Type B pancreatic cell (in vitro differentiated cells): ENCODE measurements around the gene CAV2. TPM values are rescaled to one million over a fixed set of nuclear protein-coding genes. Genes with fewer than 3 reads are reported as not detected.

Experiments used
- DNase-seq: peaks from one replicate; pipeline ENCODE4 v3.0.0; 2021; ENCODE audit warnings: mixed read lengths; ENCODE audit not compliant: unreplicated experiment; ENCODE audit errors: extremely low spot score
- H3K27ac Mint-ChIP-seq: 2 replicates; pipeline ENCODE4 v1.8.0; 2021; ENCODE audit warnings: mild to moderate bottlenecking, mixed read lengths
- H3K27me3 Mint-ChIP-seq: 2 replicates; pipeline ENCODE4 v1.8.0; 2021; ENCODE audit warnings: mixed read lengths
- H3K36me3 Mint-ChIP-seq: 2 replicates; pipeline ENCODE4 v1.8.0; 2021; ENCODE audit warnings: mixed read lengths
- H3K4me1 Mint-ChIP-seq: one replicate; pipeline ENCODE4 v1.8.0; 2021; ENCODE audit warnings: mixed read lengths; ENCODE audit not compliant: unreplicated experiment
- H3K4me3 Mint-ChIP-seq: 2 replicates; pipeline ENCODE4 v1.8.0; 2021; ENCODE audit warnings: mild to moderate bottlenecking, mixed read lengths
- H3K9me3 Mint-ChIP-seq: 2 replicates; pipeline ENCODE4 v1.8.0; 2021; ENCODE audit warnings: mixed read lengths
- CTCF ChIP-seq: fragments of 200-600 bp; sonication (generic); conservative IDR thresholded peaks from 2 replicates; pipeline ENCODE4 v1.5.0; 2021; ENCODE audit warnings: antibody characterized with exemption, mild to moderate bottlenecking
- total RNA-seq: library from RNA; stranded (reverse); gene quantifications from 2 replicates; pipeline ENCODE4 v1.2.1, GENCODE V29; 2021; ENCODE audit warnings: low replicate concordance

CAV2 gene
- total RNA-seq, 1 donor from 2014 or later = 12.8 TPM

GRCh38 chr7:116496653-116497052 lies 2.9 kb upstream of the CAV2 start:
- DNase-seq = no peak
- H3K4me1 Mint-ChIP-seq = peaks cover 7% of the 10 kb centered on the region
- no peak for TF ChIP-seq CTCF

GRCh38 chr7:116497708-116498107 lies 1.8 kb upstream of the CAV2 start:
- Mint-ChIP-seq H3K9me3 (peaks cover 7% of the 10 kb centered on the region), H3K36me3 (no peaks in the 10 kb centered on the region), H3K27ac (no peak overlapping the region), H3K4me3 (peak overlapping the region; percentile 21), H3K27me3 (peaks cover 22% of the 10 kb centered on the region), H3K4me1 (peaks cover 7% of the 10 kb centered on the region)
- TF ChIP-seq CTCF = no peak
- no peak for DNase-seq

More at GRCh38 chr7:116496653-116497052, 2.9 kb upstream of the CAV2 start:
- no peaks in the 10 kb centered on the region for H3K36me3 Mint-ChIP-seq
- H3K9me3 Mint-ChIP-seq = peaks cover 7% of the 10 kb centered on the region
- peaks cover 22% of the 10 kb centered on the region for H3K27me3 Mint-ChIP-seq
- H3K4me3 Mint-ChIP-seq = no peak overlapping the region
- H3K27ac Mint-ChIP-seq = no peak overlapping the region

GRCh38 chr7:116500078-116500853 lies 728 bp downstream of the CAV2 start:
- TF ChIP-seq CTCF = no peak
- H3K4me1 Mint-ChIP-seq = peaks cover 7% of the 10 kb centered on the region
- no peaks in the 10 kb centered on the region for H3K36me3 Mint-ChIP-seq
- H3K4me3 Mint-ChIP-seq = peak overlapping the region; percentile 91
- H3K27me3 Mint-ChIP-seq = peaks cover 22% of the 10 kb centered on the region
- peaks cover 7% of the 10 kb centered on the region for H3K9me3 Mint-ChIP-seq
- DNase-seq = peak; percentile 72
- peak overlapping the region; percentile 76 for H3K27ac Mint-ChIP-seq

GRCh38 chr7:116501425-116502167 lies 2.1 kb downstream of the CAV2 start:
- no peak for DNase-seq
- Mint-ChIP-seq H3K9me3 (peaks cover 6% of the 10 kb centered on the region), H3K36me3 (no peaks in the 10 kb centered on the region), H3K4me1 (peaks cover 7% of the 10 kb centered on the region), H3K4me3 (peak overlapping the region; percentile 71), H3K27me3 (peaks cover 22% of the 10 kb centered on the region), H3K27ac (peak overlapping the region; percentile 42)
- no peak for TF ChIP-seq CTCF

- Mint-ChIP-seq H3K27ac (no peak overlapping the region), H3K4me1 (peaks cover 7% of the 10 kb centered on the region), H3K36me3 (no peaks in the 10 kb centered on the region), H3K4me3 (no peak overlapping the region), H3K27me3 (peaks cover 22% of the 10 kb centered on the region), H3K9me3 (peaks cover 3% of the 10 kb centered on the region)
- DNase-seq = no peak
- TF ChIP-seq CTCF = no peak
Observed at GRCh38 chr7:116502201-116503096, 2.9 kb downstream of the CAV2 start.
